Measurements from ENCODE around the gene THEM4.

THEM4 gene

GRCh38 chr1:151868486-151868885 lies 40.8 kb downstream of the THEM4 start:
- no peak for TF ChIP-seq CTCF (IDR thresholded peaks at IDR 0.05; ENCODE audit: poor library complexity, severe bottlenecking)
- Histone ChIP-seq H3K27ac (ENCODE audit: poor library complexity, severe bottlenecking) (peak overlapping the region; percentile 72), H3K27me3 (ENCODE audit: insufficient read depth, poor library complexity, severe bottlenecking) (no peaks in the 10 kb centered on the region), H3K36me3 (ENCODE audit: low read depth) (no peaks in the 10 kb centered on the region), H3K4me3 (ENCODE audit: severe bottlenecking) (no peak overlapping the region), H3K9me3 (ENCODE audit: severe bottlenecking) (no peaks in the 10 kb centered on the region), H3K4me1 (ENCODE audit: insufficient read depth, poor library complexity, severe bottlenecking) (peaks cover 5% of the 10 kb centered on the region)
- DNase-seq (ENCODE audit: low spot score), result no peak
- no peak for ATAC-seq (ENCODE audit: low read depth)

- no peak for DNase-seq (ENCODE audit: low spot score)
- Histone ChIP-seq H3K9me3 (ENCODE audit: severe bottlenecking) (no peaks in the 10 kb centered on the region), H3K36me3 (ENCODE audit: low read depth) (no peaks in the 10 kb centered on the region), H3K4me1 (ENCODE audit: insufficient read depth, poor library complexity, severe bottlenecking) (peaks cover 5% of the 10 kb centered on the region), H3K27ac (ENCODE audit: poor library complexity, severe bottlenecking) (peak overlapping the region; percentile 72), H3K27me3 (ENCODE audit: insufficient read depth, poor library complexity, severe bottlenecking) (no peaks in the 10 kb centered on the region), H3K4me3 (ENCODE audit: severe bottlenecking) (no peak overlapping the region)
- TF ChIP-seq CTCF (IDR thresholded peaks at IDR 0.05; ENCODE audit: poor library complexity, severe bottlenecking), result no peak
- ATAC-seq (ENCODE audit: low read depth), result peak; percentile 66
Observed at GRCh38 chr1:151867765-151868411, 41.4 kb downstream of the THEM4 start.

- no peaks in the 10 kb centered on the region for H3K27me3 ChIP-seq (ENCODE audit: insufficient read depth, poor library complexity, severe bottlenecking)
- TF ChIP-seq CTCF (IDR thresholded peaks at IDR 0.05; ENCODE audit: poor library complexity, severe bottlenecking), result no peak
- peaks cover 5% of the 10 kb centered on the region for H3K4me1 ChIP-seq (ENCODE audit: insufficient read depth, poor library complexity, severe bottlenecking)
- no peaks in the 10 kb centered on the region for H3K36me3 ChIP-seq (ENCODE audit: low read depth)
- no peaks in the 10 kb centered on the region for H3K9me3 ChIP-seq (ENCODE audit: severe bottlenecking)
- DNase-seq (ENCODE audit: low spot score) (no peak), ATAC-seq (ENCODE audit: low read depth) (no peak)
- peak overlapping the region; percentile 72 for H3K27ac ChIP-seq (ENCODE audit: poor library complexity, severe bottlenecking)
- H3K4me3 ChIP-seq (ENCODE audit: severe bottlenecking), result no peak overlapping the region
Observed at GRCh38 chr1:151867321-151867720, 42.0 kb downstream of the THEM4 start.

GRCh38 chr1:151864411-151864810 lies 44.9 kb downstream of the THEM4 start:
- ATAC-seq (ENCODE audit: low read depth), result no peak
- Histone ChIP-seq H3K27me3 (ENCODE audit: insufficient read depth, poor library complexity, severe bottlenecking) (no peaks in the 10 kb centered on the region), H3K4me1 (ENCODE audit: insufficient read depth, poor library complexity, severe bottlenecking) (peaks cover 5% of the 10 kb centered on the region), H3K36me3 (ENCODE audit: low read depth) (no peaks in the 10 kb centered on the region), H3K27ac (ENCODE audit: poor library complexity, severe bottlenecking) (no peak overlapping the region), H3K9me3 (ENCODE audit: severe bottlenecking) (no peaks in the 10 kb centered on the region), H3K4me3 (ENCODE audit: severe bottlenecking) (no peak overlapping the region)
- DNase-seq (ENCODE audit: low spot score), result no peak
- no peak for TF ChIP-seq CTCF (IDR thresholded peaks at IDR 0.05; ENCODE audit: poor library complexity, severe bottlenecking)

- TF ChIP-seq CTCF (IDR thresholded peaks at IDR 0.05; ENCODE audit: poor library complexity, severe bottlenecking), result no peak
- no peaks in the 10 kb centered on the region for H3K36me3 ChIP-seq (ENCODE audit: low read depth)
- H3K4me3 ChIP-seq (ENCODE audit: severe bottlenecking), result no peak overlapping the region
- no peaks in the 10 kb centered on the region for H3K27me3 ChIP-seq (ENCODE audit: insufficient read depth, poor library complexity, severe bottlenecking)
- DNase-seq (ENCODE audit: low spot score) (no peak), ATAC-seq (ENCODE audit: low read depth) (no peak)
- H3K4me1 ChIP-seq (ENCODE audit: insufficient read depth, poor library complexity, severe bottlenecking), result peaks cover 12% of the 10 kb centered on the region
- no peak overlapping the region for H3K27ac ChIP-seq (ENCODE audit: poor library complexity, severe bottlenecking)
- H3K9me3 ChIP-seq (ENCODE audit: severe bottlenecking), result no peaks in the 10 kb centered on the region
Observed at GRCh38 chr1:151862604-151863003, 46.7 kb downstream of the THEM4 start.

All from RWPE2 (cell line).